Subcutaneous abdominal adipose tissue (tissue), 5 donors: Measurements from ENCODE around the gene TEX22.

Experiments
- H3K27ac ChIP-seq: one replicate; pipeline ENCODE4 v1.7.0; 2013; ENCODE audit warnings: low read depth, mild to moderate bottlenecking, inconsistent platforms, low read length, moderate library complexity
- H3K27me3 ChIP-seq, 5 donors: one replicate each; pipeline ENCODE4 v1.7.0; 2013; ENCODE audit warnings: low read length in 5 of 5, inconsistent platforms in 1 of 5; ENCODE audit not compliant: control insufficient read depth in 5 of 5, insufficient read depth in 4 of 5
- H3K36me3 ChIP-seq, 5 donors: one replicate each; pipeline ENCODE4 v1.7.0; 2013; ENCODE audit warnings: low read length in 5 of 5; ENCODE audit not compliant: control insufficient read depth in 5 of 5, insufficient read depth in 5 of 5
- H3K4me1 ChIP-seq, 5 donors: one replicate each; pipeline ENCODE4 v1.7.0; 2013; ENCODE audit warnings: low read length in 5 of 5, mild to moderate bottlenecking in 3 of 5, moderate library complexity in 1 of 5; ENCODE audit not compliant: control insufficient read depth in 5 of 5, insufficient read depth in 5 of 5
- H3K4me3 ChIP-seq, 5 donors: one replicate each; pipeline ENCODE4 v1.7.0; 2013; ENCODE audit warnings: low read length in 5 of 5, low read depth in 1 of 5
- H3K9ac ChIP-seq, 5 donors: one replicate each; pipeline ENCODE4 v1.7.0; 2013; ENCODE audit warnings: low read length in 5 of 5, mild to moderate bottlenecking in 4 of 5, moderate library complexity in 3 of 5
- H3K9me3 ChIP-seq, 5 donors: one replicate each; pipeline ENCODE4 v1.7.0; 2013; ENCODE audit warnings: low read length in 5 of 5; ENCODE audit not compliant: control insufficient read depth in 5 of 5
- donor health status: healthy.
- donor health status: healthy.
- donor health status: healthy.
- donor health status: healthy.
- donor health status: healthy.

The TEX22 gene

DNA sequence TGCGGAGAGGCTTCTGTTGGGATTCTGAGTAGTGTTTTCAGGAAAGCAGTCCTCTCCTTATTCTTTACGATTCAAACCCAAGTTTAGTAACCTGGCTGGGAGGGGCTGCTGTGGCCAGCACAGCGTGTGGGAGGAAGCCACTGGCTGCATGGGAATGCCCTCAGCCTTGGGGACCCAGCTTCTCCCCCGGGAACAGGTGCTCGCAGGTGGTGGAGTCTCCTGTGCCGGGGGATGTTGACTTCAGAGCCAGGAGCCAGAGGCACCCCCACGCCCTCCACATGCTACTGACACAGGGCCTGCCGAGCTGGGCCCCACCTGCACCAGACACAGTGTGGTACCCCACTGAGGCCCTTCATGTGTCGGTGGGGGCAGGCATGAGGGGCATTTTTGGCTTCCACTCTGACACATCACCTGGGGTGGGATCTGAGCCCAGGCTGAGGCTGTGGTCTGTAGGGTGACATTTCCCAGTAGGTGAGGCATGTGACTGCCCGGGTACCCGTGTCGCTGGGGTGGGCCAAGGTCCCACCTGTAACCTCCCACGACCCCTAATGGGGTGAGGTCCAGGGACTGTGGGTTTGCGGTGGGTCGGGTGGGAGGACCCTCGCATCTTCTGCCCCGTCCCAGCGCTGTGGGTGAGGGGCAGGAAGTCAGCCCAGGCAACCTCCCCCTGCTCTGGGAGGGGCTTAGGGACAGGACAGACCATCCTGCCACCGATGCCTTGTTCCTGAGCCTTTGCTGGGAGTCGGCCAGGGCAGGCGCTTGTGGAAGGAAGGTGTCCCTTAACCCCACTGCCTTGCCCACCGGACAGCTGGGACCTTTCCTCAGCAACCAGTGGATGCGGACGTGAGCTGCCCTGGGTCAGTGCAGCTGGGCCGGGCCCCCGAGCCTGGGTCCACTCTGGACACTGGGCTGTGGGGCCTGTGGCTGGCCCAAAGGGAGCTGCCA, 47.8 kb downstream of the TEX22 start:
- Histone ChIP-seq H3K9me3 (no peaks in the 10 kb centered on the region), H3K36me3 (peaks cover 0 to 46% (median 27%) of the 10 kb centered on the region in 5 donors), H3K9ac (no peak overlapping the region), H3K4me3 (no peak overlapping the region), H3K27me3 (no peaks in the 10 kb centered on the region), H3K27ac (no peak overlapping the region), H3K4me1 (peaks cover 0 to 17% (median 11%) of the 10 kb centered on the region in 5 donors)

DNA sequence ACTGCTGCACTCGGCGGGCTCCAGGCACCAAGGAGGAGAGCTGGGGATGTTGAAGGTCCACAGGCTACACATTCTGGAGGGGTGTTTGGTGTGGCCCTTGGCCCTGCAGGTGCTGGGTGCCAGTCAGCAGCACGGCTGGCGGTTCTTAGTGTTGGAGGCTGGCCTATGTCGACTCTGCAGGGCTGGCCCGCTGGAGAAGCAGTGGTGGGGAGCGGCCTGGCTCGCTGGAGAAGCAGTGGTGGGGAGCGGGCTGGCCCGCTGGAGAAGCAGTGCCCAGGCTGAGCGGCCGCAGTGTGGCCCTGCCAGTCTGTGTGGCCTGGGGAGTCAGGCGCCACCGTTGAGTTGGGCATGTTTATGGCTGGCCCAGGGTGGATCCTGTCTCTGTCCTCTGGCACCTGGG, 48.6 kb downstream of the TEX22 start:
- Histone ChIP-seq H3K36me3 (peaks cover 0 to 51% (median 31%) of the 10 kb centered on the region in 5 donors), H3K4me3 (no peak overlapping the region), H3K9ac (no peak overlapping the region), H3K27me3 (no peaks in the 10 kb centered on the region), H3K9me3 (no peaks in the 10 kb centered on the region), H3K27ac (no peak overlapping the region), H3K4me1 (peaks cover 0 to 17% (median 11%) of the 10 kb centered on the region in 5 donors)

DNA sequence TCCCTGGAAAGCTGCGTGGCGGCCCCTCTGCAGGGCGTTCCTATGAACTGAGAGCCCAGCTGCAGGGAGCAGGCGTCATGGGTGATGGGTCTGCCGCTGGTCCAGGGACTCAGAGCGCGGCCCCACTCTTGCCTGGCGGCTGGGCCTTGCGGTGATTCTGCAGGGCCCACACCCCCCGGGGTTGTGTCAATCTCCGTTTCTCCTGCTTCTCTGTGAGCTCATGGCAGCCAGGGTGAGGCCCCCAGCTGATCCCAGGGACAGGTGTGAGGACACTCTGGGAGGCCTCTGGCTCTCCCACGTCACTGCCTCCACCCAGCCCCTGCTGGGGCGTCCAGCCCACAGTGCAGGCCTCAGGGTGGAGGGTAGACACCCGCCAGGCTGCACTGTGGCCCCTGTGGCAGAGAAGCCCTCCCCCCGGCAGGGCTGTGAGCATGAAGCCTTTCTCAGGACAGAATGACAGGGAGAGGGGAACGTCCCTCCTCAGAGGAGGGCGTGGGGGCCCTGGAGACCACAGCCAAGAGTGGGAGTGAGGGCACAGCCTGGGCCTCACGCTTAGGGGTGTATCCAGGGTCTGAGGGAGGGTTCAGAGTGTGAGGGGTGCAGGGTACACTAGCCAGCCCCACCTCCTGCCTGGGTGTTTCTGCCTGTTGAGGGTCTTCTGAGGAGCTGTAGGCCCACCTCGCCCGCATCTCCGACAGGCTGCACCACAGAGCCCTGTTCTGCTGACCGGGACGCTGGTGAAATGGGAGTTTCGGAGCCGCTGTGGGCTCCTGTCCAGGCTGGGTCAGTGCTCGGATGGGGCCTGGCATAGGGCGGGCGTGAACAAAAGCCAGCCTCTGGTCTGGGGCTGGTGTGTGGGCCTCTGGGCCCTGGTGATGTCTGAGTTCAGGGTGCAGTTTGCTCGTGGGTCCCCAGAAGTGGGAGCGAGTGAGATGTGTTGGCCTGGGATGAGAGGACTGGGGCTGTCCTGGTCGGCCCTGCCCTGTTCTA, 49.6 kb downstream of the TEX22 start:
- Histone ChIP-seq H3K4me3 (no peak overlapping the region), H3K27me3 (no peaks in the 10 kb centered on the region), H3K9ac (peak overlapping the region in 3 of 5 donors; percentile 23 to 74 (median 30)), H3K36me3 (peaks cover 0 to 52% (median 30%) of the 10 kb centered on the region in 5 donors), H3K4me1 (peaks cover 0 to 17% (median 11%) of the 10 kb centered on the region in 5 donors), H3K9me3 (no peaks in the 10 kb centered on the region), H3K27ac (no peak overlapping the region)

DNA sequence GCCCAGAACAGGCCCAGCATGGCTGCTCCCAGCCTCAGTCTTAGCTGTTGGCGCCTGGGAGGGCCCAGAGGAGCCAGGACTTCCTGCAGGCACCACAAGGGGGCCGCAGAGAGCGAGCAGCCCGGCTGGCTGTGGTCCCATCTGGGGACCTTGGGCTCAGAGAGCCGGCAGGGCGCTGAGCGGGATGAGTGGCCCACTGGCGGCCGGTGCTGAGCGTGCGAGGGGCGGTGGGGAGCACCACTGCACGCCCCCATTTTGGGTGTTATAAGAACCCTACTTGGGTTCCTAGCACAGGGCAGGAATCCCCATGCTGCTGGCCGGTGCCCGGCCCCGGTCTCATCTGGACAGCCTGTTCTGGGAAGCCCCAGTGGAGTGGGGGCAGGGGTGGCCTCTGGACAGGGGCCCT, 50.4 kb downstream of the TEX22 start:
- Histone ChIP-seq H3K9me3 (no peaks in the 10 kb centered on the region), H3K36me3 (peaks cover 0 to 57% (median 32%) of the 10 kb centered on the region in 5 donors), H3K4me1 (peaks cover 0 to 17% (median 11%) of the 10 kb centered on the region in 5 donors), H3K9ac (peak overlapping the region in 2 of 5 donors; percentile 30 to 74), H3K27ac (no peak overlapping the region), H3K4me3 (peak overlapping the region in 1 of 5 donors; percentile 30), H3K27me3 (no peaks in the 10 kb centered on the region)

DNA sequence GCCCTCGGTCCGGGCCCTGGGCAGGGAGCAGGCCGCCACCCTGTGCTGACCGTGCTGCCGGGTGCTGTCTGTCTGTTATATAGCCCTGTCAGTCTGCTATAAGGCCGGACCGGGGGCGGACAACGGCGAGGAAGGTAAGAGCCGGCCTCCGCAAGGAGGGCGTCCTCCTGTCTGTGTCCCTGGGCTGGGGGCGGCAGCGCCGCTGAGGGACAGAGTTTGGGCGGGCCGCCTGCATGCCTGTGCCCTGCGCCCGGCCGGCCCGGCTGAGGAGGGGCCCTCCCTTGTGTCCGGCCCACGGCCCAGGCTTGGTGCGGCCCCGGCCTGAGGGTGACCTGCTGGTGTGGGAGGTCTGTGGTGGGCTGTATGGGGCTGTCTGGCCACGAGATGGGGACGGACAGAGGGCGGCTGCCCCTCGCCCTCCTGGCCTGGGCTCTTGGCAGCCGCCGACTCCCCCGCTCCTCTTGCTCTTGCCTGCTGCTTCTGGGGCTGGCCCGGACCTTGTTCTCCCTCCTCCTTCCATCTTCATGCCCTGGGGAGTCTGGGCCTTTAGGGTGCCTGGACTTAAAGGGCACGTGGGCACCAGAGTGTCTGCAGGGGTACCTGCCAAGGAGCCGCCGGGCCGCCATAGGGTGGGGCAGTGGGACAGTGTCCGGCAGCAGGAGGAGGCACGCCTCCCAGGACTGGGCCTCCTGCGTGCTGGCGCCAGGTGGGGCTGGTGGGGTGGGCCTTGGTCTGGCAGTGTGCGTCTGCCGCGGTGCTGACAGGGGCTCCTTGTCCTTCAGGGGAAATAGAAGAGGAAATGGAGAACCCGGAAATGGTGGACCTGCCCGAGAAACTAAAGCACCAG, 51.2 kb downstream of the TEX22 start:
- no peak overlapping the region for H3K27ac ChIP-seq
- H3K4me3 ChIP-seq, result no peak overlapping the region

DNA sequence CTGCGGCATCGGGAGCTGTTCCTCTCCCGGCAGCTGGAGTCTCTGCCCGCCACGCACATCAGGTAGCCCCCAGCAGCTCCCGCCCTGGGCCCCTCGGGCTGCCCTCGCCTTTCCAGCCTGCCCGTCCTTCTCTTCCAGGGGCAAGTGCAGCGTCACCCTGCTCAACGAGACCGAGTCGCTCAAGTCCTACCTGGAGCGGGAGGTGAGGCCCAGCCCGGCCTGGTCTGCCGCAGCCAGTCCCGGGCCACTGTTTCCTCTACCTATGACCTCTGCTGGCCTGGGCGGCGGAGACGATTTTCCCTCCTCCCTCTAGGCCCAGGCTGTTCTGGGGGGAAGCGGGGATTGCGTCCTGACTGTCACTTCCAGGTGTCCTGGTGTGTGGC, 51.8 kb downstream of the TEX22 start:
- peaks cover 0 to 17% (median 11%) of the 10 kb centered on the region in 5 donors for H3K4me1 ChIP-seq
- no peak overlapping the region for H3K27ac ChIP-seq
- H3K27me3 ChIP-seq, result no peaks in the 10 kb centered on the region
- H3K36me3 ChIP-seq, result peaks cover 0 to 71% (median 42%) of the 10 kb centered on the region in 5 donors
- no peak overlapping the region for H3K4me3 ChIP-seq
- H3K9ac ChIP-seq, result no peak overlapping the region
- no peaks in the 10 kb centered on the region for H3K9me3 ChIP-seq

More for the DNA sequence above, 51.2 kb downstream of the TEX22 start:
- Histone ChIP-seq H3K9me3 (no peaks in the 10 kb centered on the region), H3K27me3 (no peaks in the 10 kb centered on the region), H3K4me1 (peaks cover 0 to 17% (median 11%) of the 10 kb centered on the region in 5 donors), H3K9ac (no peak overlapping the region), H3K36me3 (peaks cover 0 to 65% (median 39%) of the 10 kb centered on the region in 5 donors)

DNA sequence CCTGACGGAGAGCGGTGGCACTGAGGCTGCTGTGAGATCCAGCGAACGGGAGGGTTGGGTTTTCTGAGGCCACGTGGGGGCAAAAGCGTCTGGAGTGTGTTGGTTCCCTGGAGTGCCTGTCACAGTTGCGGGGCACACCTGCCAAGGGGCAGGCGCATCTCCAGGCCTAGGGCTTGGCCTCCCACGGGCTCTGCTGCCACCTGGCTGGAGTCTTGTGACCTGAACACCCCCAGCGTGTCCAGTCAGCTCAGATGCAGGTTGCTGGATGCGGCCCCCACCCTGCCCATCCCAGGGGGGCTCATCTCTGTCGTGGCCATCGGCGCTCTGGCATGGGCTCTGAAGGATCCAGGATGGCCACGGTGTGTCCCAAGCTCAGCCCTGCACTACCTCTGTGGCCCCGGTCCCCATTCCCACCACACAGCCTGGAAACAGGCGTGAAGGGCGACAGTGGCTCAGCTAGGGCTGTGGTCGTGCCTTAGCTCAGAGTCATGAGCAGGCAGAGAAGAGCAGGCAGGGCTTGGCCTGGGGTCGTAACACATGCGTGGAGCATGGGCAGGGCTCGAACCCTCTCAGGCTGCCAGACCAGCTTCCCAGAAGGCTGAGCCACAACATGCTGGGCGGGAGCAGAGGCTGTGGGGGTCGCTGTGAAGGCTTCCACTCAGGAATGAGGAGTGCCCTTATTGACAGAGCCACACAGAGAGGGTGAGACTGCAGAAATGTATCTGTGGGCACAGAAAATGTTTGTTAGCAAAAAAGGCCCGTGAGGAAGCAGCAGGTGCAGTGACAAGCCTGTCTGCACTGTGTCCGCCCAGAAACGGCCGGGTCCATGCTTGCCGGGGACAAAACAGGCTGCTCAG, 52.8 kb downstream of the TEX22 start:
- Histone ChIP-seq H3K4me1 (peaks cover 0 to 17% (median 11%) of the 10 kb centered on the region in 5 donors), H3K9me3 (no peaks in the 10 kb centered on the region), H3K27me3 (no peaks in the 10 kb centered on the region), H3K27ac (no peak overlapping the region), H3K9ac (no peak overlapping the region), H3K36me3 (peaks cover 0 to 72% (median 52%) of the 10 kb centered on the region in 5 donors), H3K4me3 (no peak overlapping the region)

DNA sequence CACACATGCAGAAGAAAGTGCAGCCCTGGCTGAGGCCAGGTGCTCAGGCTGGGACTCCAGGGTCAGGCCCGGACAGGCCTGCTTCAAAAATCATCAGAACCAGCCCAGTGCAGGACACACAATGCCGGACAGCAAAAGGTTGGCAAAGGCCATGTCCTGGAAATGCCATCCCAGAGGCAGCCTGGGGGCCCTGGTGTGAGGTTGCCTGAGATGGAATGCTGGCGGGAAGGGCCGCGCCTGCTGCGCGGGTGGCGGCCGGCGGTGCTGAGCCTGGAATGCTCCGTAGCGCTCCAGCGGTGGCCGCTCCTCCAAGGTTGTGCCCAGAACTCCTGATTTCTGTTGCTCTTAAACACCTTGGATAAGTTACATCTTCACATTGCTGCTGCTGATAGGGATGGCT, 54.6 kb downstream of the TEX22 start:
- no peak overlapping the region for H3K27ac ChIP-seq
- H3K27me3 ChIP-seq, result no peaks in the 10 kb centered on the region
- no peak overlapping the region for H3K4me3 ChIP-seq
- H3K36me3 ChIP-seq, result peaks cover 0 to 81% (median 60%) of the 10 kb centered on the region in 5 donors
- H3K9ac ChIP-seq, result no peak overlapping the region
- H3K9me3 ChIP-seq, result no peaks in the 10 kb centered on the region
- H3K4me1 ChIP-seq, result peaks cover 0 to 17% (median 11%) of the 10 kb centered on the region in 5 donors
